GM18868 (cell line): ENCODE data around the gene HCFC1.
A peak's percentile ranks its signal among the peaks of the same experiment; 100 is the strongest.

Experiments
- ATAC-seq: cut with Tn5 transposase; IDR thresholded peaks from one replicate; pipeline ENCODE4 v1.9.1; 2021; ENCODE audit warnings: mild to moderate bottlenecking, moderate library complexity; ENCODE audit not compliant: unreplicated experiment

Gene HCFC1

DNA sequence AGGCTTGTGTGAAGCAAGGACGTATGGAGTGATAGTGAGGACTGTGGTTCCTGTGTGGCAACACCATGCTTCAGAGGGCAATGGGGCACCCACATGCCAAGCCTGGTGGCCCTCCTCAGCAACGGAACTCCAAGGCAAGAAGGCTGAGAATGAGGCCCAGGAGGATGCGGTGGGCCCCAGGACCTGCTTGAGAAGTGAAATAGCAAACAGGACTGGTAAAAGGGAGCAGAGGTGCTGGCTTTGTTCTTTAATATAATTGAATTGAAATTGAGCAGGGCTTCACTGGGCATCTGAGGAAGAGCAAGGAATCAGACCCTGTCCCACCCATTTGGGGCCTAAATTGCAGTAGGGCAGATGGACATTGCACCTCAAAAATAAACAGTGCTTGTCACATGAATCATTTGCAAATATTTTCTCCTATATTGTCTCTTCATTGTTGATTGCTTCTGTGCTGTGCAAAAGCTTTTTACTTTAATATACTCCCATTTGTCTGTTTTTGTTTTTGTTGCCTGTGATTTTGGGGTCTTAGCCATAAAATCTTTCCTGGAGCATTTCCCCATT, 3.2 kb upstream of the HCFC1 start:
- no peak for ATAC-seq

DNA sequence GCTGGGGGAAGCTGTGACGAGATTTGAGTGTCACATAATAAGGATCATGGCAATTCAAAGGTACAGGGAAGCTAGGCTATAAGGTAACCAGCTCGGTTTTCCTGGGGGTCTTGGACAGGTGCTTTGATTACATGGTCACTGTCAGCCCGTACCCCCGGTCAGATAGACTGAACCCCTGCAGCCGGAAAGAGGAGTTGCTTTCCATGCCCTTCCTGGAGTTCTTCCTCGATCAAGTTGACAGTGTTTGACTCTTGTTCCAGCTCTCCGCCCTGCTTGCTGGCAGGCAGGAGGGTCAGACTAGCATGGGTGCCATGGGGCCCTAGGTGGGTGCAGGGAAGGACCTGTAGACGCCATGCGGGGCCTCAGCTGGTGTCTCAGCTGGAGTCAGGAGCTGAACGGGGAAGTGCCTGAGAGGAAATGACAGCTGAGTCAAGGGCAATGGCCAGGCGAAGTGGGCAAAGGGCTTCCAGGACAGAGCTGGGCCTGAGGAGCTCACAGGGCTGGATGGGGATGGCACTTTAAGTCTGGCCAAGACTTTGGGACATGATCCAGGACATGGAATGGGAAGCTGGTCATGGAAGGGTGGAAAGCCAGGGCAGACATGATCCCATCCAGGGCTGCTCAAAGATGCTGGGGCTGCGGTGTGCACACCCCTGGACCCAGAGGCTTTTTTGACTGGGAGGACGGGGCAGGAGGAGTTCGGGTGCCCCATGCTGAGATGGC, 2.5 kb upstream of the HCFC1 start:
- ATAC-seq = no peak

DNA sequence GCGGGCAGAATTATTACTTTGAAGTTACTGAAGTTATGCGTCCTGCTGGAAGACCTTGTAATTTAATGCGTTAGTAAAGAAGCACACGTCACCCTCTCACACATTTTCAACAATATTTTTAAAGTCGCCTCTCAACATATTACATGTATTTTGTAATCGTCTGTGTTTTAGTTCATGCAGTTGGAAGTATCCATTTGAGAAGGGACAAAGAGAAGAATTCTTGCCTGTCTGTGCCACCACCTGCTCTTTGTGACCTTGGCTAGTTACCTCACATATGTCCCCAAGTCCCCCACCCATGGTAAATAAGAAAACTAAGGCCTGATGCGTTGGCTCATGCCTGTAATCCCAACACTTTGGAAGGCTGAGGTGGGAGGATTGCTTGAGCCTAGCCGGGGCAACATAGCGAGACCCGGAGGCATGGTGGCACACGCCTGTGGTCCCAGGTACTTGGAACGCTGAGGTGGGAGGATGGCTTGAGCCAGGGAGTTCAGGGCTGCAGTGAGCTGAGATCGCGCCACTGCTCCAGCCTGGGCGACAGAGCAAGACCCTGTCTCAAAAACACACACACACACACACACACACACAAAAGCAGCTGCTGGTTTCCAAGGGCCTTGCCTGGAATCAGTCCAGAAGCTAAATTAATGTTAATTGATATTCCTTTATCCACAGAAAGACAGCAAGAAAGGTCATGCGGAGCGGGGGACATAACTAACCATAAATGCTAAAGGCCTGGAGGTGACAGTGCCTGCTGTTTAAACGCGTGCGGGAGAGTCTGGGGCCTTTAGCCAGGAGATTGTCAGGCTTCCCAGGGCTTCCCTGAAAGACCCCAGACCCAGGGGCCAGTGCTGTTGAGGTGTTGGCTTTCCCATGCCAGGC, 1.7 kb upstream of the HCFC1 start:
- no peak for ATAC-seq

DNA sequence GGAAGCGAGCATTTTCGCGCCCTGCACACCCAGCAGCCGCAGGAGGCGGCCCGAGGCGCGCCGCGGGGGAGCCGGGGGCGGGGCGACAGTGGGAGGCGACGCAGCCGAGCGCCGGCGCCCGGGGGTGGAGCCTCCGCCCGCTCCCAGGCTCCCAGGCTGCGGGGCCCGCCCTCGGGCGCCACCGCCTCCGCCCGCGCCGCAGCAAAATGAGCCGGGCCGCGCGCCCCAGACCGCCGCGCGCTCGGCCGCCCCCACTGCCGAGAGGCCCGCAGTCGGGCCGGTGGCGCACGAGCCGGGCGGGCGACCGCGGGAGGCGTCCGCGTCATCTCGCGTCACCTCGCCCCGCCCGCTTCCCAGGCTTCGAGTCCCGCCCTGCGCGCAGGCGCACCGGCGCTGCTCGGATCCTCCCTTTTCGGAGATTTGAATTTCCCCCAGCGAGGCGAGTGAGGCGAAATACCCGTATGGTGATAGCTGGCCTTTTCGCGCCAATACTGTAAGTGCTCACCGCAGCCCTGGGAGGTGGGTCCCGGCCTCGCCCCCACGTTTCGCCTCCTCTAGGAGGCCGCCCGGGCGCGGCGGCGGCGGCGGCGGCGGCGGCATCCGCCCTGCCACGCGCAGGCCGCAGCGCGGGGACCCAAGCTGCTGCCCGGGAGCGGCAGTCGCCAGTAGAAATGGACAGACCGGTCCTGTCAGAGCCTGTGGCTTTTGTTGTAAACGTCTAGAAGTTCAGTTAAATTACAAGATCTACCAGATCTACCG, 929 bp upstream of the HCFC1 start, which contains the start of gene TMEM187:
Gene TMEM187 (plus strand): TSS at position 387 of the 759 bp plus-strand sequence. CDS start 9,309 bp downstream, outside the sequence.
- ATAC-seq = peak; percentile 47

DNA sequence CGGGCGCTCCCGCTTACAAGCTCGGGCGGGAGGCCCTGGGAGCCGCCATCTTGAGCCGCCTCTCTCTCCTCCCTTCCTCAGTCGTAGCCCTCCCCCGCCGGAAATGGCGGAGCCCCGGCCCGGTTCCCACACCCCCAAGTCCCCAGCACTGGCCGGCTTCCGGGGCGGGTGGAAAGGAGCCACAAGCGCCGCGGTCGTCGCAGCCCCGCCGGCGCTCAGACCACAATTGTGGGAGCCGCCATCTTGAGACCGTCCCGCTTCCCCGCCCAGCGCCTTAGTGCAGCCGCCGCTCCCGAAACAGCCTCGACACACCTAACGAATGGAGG, 531 bp downstream of the HCFC1 start:
- peak; percentile 29 for ATAC-seq

DNA sequence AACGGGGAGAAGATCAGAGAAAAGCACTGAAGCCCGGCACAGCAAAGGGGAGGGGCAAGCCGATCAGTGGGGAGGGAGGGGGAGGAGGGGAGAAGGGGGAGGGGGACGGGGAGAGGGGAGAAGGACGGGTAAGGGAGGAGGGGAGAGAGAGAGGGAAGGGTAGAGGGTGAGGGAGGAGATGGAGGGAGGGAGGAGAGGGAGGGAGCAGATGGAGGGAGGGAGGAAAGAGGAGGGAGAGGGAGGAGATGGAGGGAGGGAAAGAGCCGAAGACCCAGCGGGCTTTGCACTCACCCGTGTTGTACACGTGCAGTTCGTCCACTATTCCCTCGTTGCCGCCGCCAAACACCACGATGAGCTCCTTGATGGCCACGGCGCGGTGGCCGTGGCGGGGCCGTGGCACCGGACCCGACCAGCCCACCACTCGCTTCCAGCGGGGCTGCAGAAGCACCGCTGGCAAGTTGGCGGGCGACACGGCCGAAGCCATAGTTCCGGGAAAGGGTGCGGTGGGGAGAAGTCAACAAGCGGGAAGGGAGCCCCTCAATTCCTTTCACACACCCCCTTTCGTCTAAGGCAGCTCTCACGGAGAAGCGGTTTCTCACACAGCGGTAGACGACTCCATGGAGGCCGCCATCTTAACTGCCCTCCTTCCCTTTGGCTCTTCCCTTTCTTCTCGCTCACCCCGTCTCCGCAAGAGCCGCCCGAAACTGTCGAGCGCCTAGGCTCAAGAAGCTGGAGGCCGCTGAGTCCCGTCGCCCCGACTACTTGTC, 1.1 kb downstream of the HCFC1 start:
- ATAC-seq = no peak

DNA sequence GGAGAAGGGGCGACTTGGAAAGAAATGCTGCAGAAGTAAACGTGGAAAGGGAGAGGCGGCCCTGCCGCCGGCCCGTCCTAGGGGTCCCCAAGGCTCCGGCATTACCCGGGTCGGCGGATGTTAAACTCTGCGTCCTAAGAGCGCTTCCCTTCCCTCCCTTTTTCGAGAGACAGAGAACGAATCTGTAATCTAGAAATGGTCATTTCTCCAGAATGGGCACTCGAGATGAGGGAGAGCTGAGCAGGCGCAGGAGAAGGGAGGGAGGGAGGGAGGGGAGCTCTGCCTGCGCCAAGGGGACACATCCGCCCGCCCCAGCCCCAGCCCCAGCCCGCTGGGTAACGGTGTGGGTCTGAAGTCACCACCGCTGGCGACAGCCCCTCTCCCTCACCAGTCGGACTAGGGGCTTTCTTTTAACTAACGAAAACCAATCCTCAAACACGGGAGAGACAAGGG, 1.7 kb downstream of the HCFC1 start:
- no peak for ATAC-seq

DNA sequence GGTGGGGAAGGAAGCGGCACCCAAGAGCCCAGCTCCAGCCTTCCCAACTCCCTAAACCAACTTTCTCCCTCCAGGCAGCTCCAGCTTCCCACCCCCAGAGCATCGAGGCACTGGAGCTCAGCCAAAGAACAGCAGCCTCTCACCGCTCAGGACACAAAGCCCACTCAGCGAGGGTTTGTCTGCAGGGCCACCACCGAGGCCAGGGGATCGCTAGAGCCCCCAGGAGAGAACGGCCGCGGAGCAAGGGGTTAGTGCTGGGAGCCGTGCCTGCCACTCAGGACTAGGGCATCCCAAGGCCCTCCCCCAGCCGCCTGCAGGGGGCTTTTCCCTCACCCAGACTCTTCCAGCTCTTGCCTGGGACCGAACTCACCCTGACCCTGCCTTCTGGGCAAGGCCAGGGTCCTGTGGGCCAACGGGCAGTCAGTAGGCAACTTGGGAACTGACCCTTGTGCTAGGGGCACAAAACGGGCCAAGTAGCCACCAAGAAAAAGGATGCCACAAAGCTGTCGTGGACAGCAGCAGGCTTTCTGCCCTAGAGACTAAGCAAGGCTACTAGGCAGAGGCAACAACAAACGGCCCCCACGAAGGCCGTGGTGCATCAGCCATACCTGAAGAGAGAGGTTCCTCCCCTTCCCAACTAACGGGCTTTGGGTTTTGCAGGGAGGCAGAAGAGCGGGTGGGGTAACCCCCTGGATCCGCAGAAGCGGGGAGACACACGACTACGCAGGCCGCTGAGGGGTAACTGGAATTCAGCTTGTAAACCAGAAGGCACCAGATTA, 2.3 kb downstream of the HCFC1 start:
- ATAC-seq = no peak

DNA sequence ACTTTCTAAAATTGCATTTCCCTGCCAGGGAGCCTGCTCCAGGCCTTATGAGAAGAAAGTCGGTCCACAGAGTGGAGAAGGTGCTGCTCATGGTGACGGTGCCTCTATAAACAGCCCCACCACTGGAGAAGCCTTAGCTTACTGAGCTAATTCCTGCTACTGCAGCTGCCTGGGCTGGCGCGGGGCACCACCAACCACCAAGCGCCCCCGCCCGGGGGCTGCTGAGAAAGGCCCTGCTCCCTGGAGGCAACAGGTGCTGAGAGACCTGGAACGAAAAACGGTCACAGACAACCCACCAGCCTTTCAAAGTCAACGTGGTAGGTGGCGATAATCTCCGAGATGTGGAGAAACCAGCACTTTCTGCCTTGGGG, 2.9 kb downstream of the HCFC1 start:
- no peak for ATAC-seq

DNA sequence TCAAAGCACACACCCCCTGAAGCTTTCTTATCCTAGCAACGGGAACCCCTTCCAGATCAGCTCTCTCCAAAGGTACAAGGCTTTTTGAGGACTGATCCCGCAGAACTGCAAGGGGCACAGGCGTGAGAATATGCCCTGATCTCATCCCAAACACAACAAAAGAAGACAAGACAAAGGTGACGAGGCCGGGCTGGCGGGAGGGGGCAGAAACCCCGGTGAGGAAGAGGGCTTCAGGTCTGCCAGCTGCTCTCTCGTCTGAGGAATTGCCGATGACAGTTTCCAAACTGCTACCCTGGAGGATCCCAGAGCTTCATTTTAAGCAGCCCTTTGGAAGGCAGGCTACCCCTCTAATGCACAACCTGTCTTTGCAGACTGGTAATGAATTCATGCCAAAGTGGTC, 3.4 kb downstream of the HCFC1 start:
- no peak for ATAC-seq

DNA sequence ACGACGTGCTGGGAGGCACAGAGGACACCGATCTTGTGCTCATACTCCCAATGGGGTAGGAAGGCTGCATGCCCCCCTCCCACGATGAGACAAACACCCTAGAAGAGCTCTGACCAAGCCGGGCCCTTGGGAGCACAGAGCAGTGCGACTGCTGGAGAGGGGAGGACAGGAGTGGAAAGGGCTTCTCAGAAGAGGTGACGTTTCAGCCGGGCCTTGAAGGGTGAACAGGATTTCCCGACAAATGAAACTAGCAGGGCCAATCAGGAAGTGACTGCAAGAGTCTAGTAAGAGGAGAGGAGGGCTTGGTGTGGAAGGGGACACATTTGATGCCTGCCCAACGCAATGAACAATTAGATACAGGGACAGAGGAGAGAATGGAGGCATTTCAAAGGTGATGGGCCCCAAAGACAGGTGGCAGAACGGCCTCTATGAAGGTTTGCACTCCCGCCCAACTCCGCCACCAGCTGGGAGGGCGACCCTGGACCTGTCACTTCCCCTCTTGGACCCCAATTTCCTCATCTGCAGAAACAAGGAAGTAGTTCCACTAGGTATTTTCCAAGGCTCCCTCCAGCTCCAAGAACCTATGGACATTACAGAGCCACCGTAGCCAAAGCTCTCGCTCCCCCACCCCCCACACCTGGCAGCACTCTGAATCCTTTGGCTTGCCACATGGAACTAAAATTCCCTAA, 3.9 kb downstream of the HCFC1 start:
- ATAC-seq = no peak

DNA sequence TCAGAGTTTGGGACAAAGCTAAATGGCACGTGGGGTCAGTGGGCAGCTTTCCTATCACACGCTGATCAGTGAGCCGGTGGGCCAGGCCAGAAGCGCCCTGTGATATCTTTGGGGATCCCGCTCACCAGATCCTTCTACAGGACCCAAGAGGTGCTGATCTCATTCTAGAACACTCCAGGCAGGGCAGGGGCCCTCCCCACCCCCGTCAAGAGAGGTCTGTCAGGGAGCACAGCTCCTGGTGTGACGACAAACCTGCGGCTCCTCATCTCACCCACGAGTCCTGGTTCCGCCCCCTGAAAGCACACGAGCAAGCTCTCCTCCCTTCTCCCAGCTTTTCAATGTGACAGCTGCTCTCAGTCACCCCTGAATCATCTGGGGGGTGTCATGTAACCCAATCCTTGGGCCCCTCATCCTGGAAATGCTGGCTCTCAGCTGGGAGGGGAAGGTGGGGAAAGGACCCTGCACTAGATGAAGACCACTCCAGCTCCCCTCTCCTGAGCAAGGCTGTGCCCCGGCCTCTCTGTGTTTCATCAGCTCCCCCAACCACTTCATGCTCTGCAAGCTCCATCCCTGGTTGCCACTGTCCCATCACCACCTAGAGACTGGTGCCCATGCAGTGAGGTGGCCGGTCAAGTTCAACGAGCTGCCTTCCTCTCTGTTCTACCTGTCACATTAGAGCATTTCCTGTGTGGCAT, 4.6 kb downstream of the HCFC1 start:
- ATAC-seq = no peak

DNA sequence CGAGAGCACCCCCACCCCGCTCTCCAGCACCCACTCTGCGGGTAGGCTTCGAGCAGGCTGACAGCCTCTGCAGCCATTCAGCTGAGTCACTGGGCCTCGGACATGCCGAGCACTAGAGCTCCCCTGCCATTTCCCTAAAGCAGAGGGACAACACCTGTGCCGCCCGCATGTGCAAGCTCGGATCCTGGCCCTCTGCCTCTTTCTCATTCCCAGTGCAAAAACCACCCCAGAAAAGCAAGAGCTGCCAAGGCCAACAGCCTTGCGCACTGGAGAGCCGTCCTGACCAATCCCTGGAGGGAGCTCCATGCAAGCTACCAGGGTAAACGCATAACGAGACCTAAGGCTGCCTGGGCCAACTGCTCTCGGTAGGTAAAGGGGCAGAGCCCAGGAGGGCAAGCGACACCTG, 5.3 kb downstream of the HCFC1 start:
- no peak for ATAC-seq

DNA sequence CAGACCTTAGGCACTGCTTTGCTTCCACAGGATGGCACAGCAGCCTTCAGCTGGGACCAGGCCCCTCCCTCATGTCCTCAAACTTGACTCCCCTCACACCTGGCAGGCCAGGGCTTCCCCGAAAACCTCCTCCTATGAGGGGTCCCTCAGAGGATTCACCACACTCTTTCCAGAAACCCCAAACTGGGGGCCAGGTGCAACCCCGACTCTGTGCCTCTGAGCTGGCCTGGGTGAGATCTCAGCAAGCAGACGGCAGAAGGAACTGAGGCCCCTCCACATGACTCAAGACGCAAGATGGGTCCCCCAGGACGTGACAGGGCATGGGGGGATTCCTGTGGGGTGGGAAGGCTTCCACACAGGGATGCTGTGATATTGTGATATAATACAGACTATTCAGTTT, 6.2 kb downstream of the HCFC1 start:
- ATAC-seq = no peak

DNA sequence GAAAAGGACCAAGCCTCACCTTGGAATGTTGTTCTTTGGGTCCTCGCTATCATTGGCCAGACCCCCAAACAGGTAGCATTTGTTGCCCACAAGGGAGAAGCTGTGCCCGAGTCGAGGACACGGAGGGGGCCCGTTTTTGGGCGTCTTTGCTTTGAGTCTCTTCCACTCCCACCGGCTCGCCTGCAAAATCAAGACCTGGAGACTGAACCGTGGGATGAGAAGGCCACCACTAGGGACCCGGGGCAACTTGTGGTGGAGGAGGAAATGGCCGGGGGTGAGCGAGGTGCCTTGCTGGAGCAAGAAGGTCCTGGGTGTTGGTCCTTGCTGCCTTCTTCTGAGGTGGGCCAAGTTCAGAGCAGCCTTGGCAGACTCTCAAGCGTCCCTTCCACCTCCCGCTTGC, 7.5 kb downstream of the HCFC1 start:
- no peak for ATAC-seq

DNA sequence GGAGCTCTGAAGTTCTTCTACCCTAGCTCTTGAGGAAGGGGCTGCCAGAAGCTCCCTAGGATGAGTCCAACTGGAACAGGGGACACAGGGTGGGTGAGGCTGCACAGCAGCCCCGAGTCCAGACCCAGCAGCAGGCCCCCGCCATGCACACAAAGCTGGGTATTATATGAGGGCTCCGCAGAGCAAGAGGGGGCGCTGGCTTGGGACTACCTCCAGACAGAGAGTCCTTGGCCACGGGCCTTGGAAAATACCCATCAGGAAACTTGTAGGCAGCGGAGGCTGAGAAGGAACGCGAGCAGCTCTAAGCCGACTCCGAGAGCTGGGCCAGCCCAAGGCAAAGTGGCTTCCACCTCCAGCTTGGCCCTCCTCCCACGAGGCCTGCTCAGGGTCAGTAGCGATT, 8.1 kb downstream of the HCFC1 start:
- no peak for ATAC-seq

DNA sequence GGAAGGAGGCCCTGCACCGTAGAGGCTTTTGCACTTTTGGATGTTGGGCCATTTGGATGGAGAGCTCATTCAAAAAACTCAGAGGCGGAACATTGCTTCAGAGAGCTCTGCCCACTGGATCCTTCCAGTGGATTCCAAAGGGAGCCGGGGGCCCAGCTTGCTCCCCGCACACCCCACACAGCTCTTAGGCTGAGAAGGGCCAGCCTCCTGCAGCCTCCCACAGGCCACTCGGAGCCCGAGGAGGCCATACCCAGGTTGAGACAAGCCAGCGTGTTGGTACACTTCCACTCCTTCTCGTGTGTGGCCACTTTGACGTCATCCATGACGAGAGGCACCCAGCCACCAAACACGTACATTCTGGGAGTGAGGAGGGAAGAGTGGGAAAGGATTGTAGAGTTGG, 10.3 kb downstream of the HCFC1 start:
- ATAC-seq = no peak

DNA sequence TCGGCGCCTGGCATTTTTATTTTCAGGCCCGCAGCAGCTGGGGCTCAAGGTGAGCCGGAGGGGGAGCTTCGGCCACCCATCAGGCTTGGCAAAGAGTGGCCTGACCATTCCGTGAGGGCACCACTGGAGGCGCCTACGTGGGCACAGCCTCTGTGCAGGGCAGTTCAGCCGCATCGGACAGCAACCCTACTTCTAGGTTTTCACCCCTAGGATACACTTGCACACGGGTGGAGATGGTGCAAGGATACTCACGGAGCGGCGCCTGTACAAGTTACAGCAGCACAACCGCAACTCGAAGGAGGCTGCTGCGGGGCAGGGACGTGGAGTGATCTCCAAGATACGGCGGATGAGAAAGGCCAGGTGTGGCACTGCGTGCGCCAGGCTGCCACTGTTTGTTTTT, 10.8 kb downstream of the HCFC1 start:
- no peak for ATAC-seq

DNA sequence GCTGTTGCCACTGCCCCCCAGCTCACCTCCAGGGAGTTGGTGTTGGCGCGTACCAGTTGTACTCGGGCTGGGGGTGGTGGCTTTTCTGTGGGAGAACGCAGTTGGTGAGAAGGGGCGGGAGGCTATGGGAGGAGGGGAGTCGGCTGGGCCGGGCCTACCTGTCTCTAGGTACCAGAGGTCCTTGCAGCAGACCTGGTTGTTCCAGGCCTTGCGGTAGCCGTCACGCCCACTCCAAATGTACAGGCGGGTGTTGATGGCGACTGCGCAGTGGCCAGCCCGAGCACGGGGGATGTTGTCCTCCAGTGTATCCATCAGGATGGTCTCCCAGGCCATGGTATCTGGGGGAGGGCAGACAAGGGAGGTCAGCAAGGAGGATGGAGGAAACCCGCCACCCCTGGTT, 11.5 kb downstream of the HCFC1 start:
- no peak for ATAC-seq
